ENCODE results near the gene WDR82.

Gene WDR82

DNA sequence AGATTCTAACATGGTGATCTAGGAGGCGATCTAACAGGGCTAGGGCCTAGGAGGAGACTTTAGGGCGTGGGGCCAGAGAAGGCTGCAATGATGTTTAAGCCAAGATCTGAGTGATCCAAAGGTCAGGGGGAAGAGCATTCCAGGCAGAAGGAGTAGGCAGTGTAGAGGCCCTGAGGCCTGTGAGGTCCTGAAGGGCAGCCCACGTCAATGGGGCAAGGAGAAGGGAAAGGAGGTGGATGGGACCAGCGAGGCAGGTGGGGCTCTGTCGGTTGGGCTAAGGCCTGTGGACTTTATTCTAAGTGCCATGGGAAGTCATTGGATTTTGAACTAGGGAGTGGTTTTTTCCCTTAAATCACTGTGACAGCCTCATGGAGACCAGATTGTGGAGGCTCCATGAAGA lies 27.5 kb upstream of the WDR82 start:
- no peak for DNase-seq

DNA sequence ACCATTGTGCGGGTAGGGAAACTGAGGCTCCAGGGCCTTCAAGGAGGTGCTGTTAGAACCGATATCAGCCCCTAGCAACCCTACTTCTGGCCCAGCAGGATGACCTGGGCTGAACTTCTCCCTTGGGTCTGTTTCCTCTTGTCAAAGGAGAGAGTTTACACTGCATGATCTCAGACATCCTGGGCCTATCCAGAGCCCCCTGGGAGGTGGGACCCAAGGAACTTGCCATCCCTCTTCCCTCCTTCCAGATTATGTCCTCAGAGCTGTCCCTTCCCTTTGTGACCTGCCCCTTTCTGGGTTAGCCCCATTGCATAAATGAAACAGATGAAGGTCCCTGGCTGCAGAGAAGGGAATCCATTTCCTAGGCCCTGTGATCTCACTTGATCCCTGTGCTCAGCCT lies 25.4 kb upstream of the WDR82 start:
- DNase-seq, result no peak

DNA sequence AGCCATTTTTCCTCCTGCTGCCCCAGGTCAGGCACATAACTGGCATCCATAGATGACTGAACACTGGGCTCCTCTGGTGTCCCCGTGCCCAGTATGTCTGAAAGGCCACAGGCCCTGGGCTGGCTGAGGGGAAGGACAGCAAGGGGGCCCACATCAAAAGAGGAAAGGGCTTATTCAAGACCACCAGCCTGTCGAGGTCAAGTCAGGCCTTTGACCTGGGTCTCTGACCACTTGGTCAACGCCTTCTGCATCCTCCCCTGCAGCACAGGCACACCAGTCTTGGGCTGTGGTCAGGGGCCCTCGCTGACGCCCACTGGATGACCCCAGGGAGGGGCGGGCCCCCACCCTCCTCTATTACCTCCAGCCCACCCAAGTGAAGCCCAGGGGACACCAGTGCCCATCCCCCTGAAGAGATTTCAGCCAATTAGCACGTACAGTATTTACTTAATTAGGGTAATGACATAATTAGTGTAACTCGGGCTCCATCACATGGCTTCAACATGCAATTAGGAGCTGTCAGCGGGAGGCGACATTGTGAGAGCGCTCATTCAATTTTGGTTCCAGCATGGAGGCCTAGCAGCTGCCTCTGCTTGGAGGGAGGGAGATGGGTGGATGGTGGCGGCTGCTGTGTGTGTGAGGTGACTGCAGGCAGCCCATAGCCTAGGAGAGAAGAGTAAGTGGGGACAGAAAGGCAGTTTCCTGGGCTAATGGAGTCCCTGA lies 24.1 kb upstream of the WDR82 start:
- no peak for DNase-seq

GRCh38 chr3:52299879-52300611 lies 21.6 kb upstream of the WDR82 start:
- DNase-seq, result no peak

- DNase-seq, result no peak
These were observed 20.9 kb upstream of the WDR82 start for GRCh38 chr3:52299247-52299878.

DNA sequence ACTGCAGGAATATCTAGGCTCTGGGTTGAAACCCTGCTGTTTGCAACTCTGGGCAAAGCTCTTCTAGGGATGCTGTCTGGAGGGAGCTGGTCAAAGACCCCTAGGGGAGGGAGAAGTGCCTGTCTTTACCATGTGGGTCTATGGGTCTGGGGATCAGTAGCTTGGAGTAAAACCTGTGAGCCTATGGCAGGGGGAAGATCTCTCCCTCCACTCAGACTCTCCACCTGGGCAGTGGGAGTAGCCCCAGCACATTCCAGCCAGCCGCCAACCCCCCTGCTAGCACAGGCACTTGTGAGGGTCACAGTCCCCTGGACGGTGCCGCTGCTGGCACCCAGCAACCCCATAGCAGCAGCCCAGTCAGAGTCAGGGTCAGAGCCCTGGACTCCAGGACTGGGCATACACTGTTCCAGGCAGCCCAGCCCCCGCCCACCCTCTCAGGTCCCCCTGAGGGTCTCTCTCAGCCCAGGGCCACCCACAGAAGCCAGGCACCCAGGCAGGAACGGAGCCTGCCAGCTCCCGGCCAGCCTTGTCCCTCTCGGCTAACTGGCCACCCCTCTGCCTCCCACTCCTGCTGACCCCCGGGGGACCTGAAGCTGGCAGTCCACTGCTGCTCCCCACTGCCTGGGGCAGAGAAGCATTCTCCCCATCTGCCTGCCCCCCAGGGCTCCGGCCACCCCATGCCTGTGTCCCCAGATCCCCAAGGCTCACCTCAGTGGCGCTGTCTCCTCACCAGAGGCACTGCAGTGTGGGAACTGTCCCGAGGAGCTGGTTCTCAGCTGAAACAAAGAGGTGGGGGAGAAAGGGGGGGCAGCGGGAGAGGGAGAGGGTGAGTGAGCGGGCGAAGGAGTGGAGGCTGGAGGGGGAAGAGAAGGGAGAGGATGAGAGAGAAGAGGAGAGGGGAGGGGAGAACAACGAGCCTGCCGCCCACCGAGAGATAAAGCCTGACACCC lies 20.0 kb upstream of the WDR82 start:
- DNase-seq, result no peak

DNA sequence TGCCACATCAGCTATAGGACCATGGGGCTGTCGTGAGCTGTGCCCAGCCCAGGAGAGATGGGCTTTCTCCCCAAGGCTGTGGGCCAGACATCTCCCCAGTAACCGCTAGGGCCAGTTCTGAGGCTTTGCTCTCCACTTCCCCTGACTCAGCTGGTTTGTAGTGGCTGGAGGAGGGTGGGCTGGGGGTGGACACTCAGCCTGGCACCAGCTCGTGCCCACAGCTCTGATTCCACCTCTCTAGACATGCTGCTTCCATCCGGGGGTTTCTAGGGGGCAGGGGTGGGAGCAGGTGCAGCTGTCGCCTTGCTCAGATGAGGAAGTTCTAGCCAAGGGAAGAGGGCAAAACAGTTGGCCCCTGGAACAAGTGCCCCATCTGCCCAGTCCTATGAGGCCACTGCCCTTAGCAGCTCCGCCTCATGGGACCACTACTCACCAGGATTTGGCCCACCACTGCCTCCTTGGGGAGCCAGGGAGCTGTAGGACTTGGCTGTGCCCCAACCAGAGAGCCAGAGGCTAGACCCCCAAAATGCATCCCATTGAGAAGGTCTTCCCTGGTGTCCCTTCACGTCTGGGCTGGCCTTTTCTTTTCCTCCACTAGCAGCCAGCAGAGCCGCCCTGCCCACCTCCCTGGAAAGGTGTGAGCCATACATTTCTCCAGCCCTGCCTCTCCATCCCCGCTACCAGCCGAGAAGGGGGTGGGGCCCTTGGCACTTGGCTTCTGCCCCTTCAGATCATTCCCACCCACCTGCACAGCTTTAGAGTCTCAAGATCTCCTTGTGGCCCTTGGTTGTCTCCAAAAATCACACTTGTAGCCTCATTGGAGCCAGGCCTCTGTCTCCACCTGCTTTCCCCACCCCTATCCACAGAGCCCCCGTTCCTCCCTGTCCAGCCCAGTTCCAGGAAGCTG lies 19.0 kb upstream of the WDR82 start:
- no peak for DNase-seq

- DNase-seq, result no peak
These were observed 17.3 kb upstream of the WDR82 start for GRCh38 chr3:52295671-52296208.

GRCh38 chr3:52294320-52295150 lies 16.1 kb upstream of the WDR82 start:
- DNase-seq, result no peak

DNA sequence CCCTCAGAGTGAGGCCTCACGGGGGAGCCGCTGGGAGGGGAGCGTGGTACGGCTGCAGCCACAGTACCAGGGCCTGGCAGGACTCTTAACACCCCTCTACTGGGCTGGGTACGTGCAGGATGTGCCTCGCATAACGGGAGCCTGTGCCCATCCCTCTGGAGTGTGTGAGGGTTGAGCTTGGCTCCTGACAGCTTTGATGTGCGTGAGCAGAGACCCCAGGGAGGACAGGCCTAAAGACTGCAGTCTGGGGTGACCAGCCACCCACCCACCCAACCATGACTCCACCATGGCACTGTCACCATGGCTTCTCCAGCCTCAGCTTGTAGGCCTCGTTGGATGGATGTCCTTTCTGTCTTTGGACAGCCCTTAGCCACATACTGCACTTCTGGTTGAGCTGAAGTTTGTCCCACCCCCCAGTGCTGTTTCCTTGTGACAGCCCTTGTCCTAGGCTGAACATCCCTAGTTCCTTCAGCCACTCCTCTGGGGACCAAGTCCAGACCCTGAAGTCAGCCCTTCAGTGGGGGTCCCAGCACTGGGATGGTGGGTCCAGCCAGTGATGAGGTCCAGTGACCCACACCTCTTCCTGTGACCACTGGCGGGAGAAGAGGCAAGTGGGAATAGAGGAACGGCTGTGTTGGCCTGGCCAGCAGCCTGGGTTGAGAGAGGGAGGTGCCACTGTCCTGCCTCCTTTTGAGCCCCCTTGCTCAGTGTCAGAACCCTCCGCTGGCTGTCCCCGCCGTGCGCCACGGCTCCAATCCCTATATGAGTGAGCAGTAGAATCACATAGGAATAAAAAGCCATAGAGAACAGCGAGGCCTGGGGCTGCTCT lies 15.3 kb upstream of the WDR82 start:
- no peak for DNase-seq

DNA sequence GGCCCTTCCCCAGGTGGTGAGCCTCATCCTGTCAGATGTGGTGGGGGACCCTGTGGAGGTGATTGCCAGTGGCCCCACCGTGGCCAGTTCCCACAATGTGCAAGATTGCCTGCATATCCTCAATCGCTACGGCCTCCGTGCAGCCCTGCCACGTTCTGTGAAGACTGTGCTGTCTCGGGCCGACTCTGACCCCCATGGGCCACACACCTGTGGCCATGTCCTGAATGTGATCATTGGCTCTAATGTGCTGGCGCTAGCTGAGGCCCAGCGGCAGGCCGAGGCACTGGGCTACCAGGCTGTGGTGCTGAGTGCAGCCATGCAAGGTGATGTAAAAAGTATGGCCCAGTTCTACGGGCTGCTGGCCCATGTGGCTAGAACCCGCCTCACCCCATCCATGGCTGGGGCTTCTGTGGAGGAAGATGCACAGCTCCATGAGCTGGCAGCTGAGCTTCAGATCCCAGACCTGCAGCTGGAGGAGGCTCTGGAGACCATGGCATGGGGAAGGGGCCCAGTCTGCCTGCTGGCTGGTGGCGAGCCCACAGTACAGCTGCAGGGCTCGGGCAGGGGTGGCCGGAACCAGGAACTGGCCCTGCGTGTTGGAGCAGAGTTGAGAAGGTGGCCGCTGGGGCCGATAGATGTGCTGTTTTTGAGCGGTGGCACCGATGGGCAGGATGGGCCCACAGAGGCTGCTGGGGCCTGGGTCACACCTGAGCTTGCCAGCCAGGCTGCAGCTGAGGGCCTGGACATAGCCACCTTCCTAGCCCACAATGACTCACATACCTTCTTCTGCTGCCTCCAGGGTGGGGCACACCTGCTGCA lies 14.0 kb upstream of the WDR82 start:
- DNase-seq, result no peak

DNA sequence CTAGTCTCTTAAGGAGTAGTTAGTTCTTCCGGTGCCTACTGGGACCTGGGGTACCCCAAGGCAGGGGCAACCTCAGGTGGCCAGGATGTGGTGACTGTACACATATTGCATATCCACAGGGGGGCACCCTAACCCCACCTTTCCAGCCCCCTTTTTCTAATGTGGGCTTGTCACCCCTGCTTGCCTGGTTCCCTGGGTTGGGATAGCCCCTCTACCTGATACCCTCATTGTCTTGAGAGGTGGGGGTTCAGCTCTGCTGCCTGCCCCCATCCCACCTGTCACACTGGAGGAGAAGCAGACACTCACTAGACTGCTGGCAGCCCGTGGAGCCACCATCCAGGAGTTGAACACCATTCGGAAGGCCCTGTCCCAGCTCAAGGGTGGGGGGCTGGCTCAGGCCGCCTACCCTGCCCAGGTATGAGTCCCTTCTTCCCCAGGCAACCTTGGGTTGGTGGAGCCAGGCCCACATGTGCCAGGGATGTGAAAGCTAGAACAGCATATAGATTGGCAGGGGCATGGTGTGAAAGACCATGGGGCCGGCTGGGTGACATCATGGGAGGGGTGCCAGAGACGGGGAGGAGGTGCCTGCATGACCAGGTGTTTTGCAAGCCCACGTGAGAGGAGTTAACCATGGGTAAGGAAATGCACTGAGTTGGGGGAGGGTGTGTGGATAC lies 13.2 kb upstream of the WDR82 start:
- DNase-seq, result no peak

- DNase-seq, result no peak
These were observed 12.4 kb upstream of the WDR82 start for GRCh38 chr3:52290596-52291507.

DNA sequence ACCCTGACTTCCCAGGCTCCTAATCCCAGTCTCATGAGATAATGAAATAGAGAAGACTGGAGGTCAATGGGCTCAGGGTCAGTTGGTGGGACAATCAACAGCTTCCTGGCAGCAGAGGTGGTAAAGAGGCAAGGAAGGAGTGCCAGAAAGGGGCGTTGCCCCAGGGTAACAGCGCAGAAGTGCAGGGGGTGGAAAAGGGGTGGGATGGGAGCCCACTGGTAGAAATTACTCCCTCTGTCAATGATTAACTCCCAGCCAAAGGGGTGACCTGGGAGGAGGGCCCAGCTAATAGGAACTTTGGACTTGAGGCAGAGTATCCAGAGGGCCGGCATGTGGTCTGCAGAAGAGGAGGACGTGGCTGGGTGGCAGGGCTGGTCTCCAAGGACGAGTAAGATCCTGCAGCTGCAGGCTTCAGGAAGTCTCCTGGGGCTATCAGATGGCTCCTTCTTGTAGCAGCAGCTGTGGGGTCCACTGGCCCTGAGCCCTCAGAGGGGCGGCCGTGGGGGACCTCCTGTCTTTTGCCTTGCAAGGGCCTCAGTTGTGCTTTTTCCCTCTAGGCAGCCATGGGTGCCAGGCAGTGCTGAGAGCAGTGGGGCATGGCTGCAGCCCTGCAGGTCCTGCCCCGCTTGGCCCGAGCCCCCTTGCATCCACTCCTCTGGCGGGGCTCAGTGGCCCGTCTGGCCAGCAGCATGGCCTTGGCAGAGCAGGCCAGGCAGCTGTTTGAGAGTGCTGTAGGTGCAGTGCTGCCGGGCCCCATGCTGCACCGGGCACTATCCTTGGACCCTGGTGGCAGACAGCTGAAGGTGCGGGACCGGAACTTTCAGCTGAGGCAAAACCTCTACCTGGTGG lies 11.5 kb upstream of the WDR82 start:
- no peak for DNase-seq

DNA sequence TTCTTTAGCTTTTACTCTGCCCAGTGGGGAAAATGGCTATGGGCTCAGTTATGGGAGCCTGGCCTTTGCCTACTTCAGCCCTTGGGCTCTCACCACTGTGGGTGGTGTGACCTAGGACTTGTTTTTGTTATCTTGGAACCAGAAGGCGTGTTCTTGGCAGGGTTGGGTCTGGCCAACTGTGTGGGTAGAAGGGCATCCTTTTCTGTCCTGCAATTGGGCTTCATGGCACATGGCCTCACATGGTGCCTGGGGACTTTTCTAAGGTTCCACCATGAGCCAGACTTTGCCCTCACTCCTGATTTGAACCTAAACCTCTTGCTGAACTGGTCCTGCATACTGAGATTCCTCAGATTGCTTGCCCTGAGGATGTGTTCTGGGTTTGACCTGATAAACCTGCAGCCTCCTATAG lies 10.9 kb upstream of the WDR82 start:
- no peak for DNase-seq

DNA sequence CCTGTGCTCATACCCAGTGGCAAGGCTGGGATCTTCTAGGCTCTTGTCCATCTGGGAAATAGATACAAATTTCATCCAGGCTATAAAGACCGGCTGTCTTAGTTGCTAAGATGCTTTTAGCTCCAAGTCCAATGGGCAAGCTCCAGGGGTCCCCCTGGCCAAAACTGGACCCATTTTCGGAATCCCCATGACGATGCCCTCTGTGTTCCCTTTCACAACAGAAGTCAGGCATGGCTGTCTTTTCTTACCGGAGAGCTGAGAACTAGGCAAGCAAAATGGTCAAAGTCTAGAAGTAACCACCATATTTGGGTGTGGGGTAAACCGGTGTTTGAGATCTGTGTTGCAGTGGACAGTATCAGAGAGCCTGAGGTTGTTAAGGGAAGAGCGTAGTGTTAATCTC lies 10.2 kb upstream of the WDR82 start:
- no peak for DNase-seq
